ENCODE measurements around the gene TSPAN15. TPM values are rescaled to one million over a fixed set of nuclear protein-coding genes. Genes with fewer than 3 reads are reported as not detected.

Gene TSPAN15
- total and polyA plus RNA-seq, 2 of the 4 experiments (the other 2 are of a cell fraction), result 0.48 TPM; not detected in 1

- Histone ChIP-seq H3K14ac (replicated peaks; ENCODE audit: low read depth, low read length) (no peak overlapping the region), H4K8ac (ENCODE audit: low read depth in 2 of 2, low read length in 2 of 2) (no peak overlapping the region), H3K4me1 (ENCODE audit: control insufficient read depth, insufficient read depth, low read length) (no peaks in the 10 kb centered on the region; the same call in 1 of the 2 replicates), H4K91ac (ENCODE audit: insufficient read depth, low read depth, low read length) (no peak overlapping the region), H3K56ac (ENCODE audit: extremely low read depth, insufficient read depth, low read length) (no peak overlapping the region), H3K18ac (ENCODE audit: low read depth, low read length) (no peak overlapping the region), H2BK15ac (ENCODE audit: low read depth, low read length) (no peak overlapping the region), H3K9me3 (ENCODE audit: control insufficient read depth, insufficient read depth, low read length) (no peaks in the 10 kb centered on the region), H3K27me3 (ENCODE audit: control insufficient read depth, insufficient read depth, low read length) (peaks cover 50% of the 10 kb centered on the region), H2AK5ac (ENCODE audit: low read depth, low read length) (no peak overlapping the region), H3K36me3 (ENCODE audit: control insufficient read depth, insufficient read depth, low read length) (no peaks in the 10 kb centered on the region), H4K20me1 (ENCODE audit: insufficient read depth, low read length) (no peaks in the 10 kb centered on the region), H3K9ac (ENCODE audit: low read depth, low read length) (no peak overlapping the region), H3K23ac (ENCODE audit: low read depth, low read length) (no peak overlapping the region), H3K4me3 (ENCODE audit: insufficient read depth, low read depth, low read length) (no peak overlapping the region), H3K27ac (ENCODE audit: insufficient read depth, low read length) (no peak overlapping the region), H3K9me1 (ENCODE audit: insufficient read depth, low read length) (no peaks in the 10 kb centered on the region), H3K79me1 (ENCODE audit: low read depth in 1 of 2, low read length in 2 of 2) (no peaks in the 10 kb centered on the region), H2BK5ac (ENCODE audit: low read depth, low read length, poor library complexity, severe bottlenecking) (no peak overlapping the region), H2BK120ac (ENCODE audit: low read depth, low read length) (no peak overlapping the region), H3K4me2 (ENCODE audit: low read depth, low read length) (no peak overlapping the region), H2BK20ac (ENCODE audit: low read depth, low read length) (no peak overlapping the region), H2AFZ (replicated peaks; ENCODE audit: low read length, poor library complexity) (no peak overlapping the region), H3K4ac (ENCODE audit: low read depth, low read length) (no peak overlapping the region), H2AK9ac (replicated peaks; ENCODE audit: low read depth, low read length, poor library complexity) (no peak overlapping the region), H4K5ac (ENCODE audit: low read depth, low read length) (no peak overlapping the region)
- no TSS peak for BruUV-seq (replicated peaks)
- in situ Hi-C loops (cut with MboI; ENCODE audit: low sequenced_read_pairs) (no loop called here), dilution Hi-C loops (cut with HindIII; ENCODE audit: low sequenced_read_pairs, unreplicated experiment) (no loop called here), intact Hi-C loops (cut with micrococcal nuclease) (no loop called here)
- no CpG with 5 or more reads among the region's 4 CpGs for WGBS, 2 experiments (ENCODE audit: extremely low coverage in 2 of 2, insufficient read length in 1 of 2)
- CTCF ChIA-PET, result no interaction called here
- DNase-seq (no peak), ATAC-seq (ENCODE audit: low read depth) (no peak)
- POLR2A ChIA-PET (ENCODE audit: unreplicated experiment), result no interaction called here
- no peak for TF ChIP-seq MAFK (IDR thresholded peaks at IDR 0.05; ENCODE audit: low read depth, low read length)
- no peak for TF ChIP-seq SMC3 (IDR thresholded peaks at IDR 0.05; ENCODE audit: low read depth, low read length)
- TF ChIP-seq BHLHE40 (IDR thresholded peaks at IDR 0.05; ENCODE audit: low read depth, low read length), result no peak
- TF ChIP-seq CEBPB (IDR thresholded peaks at IDR 0.05; ENCODE audit: low read depth, low read length), result no peak
- no peak for TF ChIP-seq ELK1 (IDR thresholded peaks at IDR 0.05; ENCODE audit: borderline replicate concordance, low read depth, low read length)
Measured at GRCh38 chr10:69481811-69482524, 30.7 kb downstream of the TSPAN15 start.
